Tibial artery (tissue), 4 donors: ENCODE results near the gene P2RY6.
A peak's percentile ranks its signal among the peaks of the same experiment; 100 is the strongest.

Source experiments
- DNase-seq, 2 donors: peaks; one replicate each; pipeline ENCODE4 v3.0.0-alpha.2; 2019
- H3K27ac ChIP-seq, 2 donors: fragments of 200-600 bp; sonication (generic) in 1 of 2; 1 replicate in 1 of 2; 2 replicates in 1 of 2; pipeline ENCODE4 v1.5.1; 2018 to 2019; ENCODE audit warnings: mild to moderate bottlenecking in 1 of 2
- H3K27me3 ChIP-seq, 2 donors: fragments of 200-600 bp; sonication (generic) in 1 of 2; one replicate each; pipeline versions ENCODE4 v1.5.1 to v1.6.0; 2016 to 2019
- H3K36me3 ChIP-seq, 3 donors: fragments of 200-600 bp; sonication (generic) in 2 of 3; one replicate each; pipeline ENCODE4 v1.5.1; 2016 to 2019; ENCODE audit warnings: mild to moderate bottlenecking in 2 of 3
- H3K4me1 ChIP-seq, 4 donors: fragments of 200-600 bp; sonication (generic) in 2 of 4; 1 replicate in 3 of 4; 2 replicates in 1 of 4; pipeline ENCODE4 v1.5.1; 2016 to 2019
- H3K4me3 ChIP-seq, 2 donors: fragments of 200-600 bp; sonication (generic) in 1 of 2; 1 replicate in 1 of 2; 2 replicates in 1 of 2; pipeline ENCODE4 v1.5.1; 2018 to 2019; ENCODE audit warnings: mild to moderate bottlenecking in 2 of 2
- H3K9me3 ChIP-seq, 3 donors: fragments of 200-600 bp; sonication (generic) in 1 of 3; one replicate each; pipeline ENCODE4 v1.5.1; 2016 to 2019
- CTCF ChIP-seq, 2 experiments: fragments of 200-600 bp in 1 of 2; fragments of 450-650 bp in 1 of 2; IDR thresholded peaks; one replicate each; pipeline ENCODE4 v1.5.1; 2017 to 2019; ENCODE audit warnings: antibody characterized with exemption in 2 of 2, mild to moderate bottlenecking in 1 of 2, moderate library complexity in 1 of 2
- intact Hi-C: fragments of 100-400 bp; cut with DNase I; formaldehyde crosslinking; loops from one replicate; pipeline ENCODE4 v1.15.0; 2023; ENCODE audit warnings: low total_unique reads

P2RY6 gene

DNA sequence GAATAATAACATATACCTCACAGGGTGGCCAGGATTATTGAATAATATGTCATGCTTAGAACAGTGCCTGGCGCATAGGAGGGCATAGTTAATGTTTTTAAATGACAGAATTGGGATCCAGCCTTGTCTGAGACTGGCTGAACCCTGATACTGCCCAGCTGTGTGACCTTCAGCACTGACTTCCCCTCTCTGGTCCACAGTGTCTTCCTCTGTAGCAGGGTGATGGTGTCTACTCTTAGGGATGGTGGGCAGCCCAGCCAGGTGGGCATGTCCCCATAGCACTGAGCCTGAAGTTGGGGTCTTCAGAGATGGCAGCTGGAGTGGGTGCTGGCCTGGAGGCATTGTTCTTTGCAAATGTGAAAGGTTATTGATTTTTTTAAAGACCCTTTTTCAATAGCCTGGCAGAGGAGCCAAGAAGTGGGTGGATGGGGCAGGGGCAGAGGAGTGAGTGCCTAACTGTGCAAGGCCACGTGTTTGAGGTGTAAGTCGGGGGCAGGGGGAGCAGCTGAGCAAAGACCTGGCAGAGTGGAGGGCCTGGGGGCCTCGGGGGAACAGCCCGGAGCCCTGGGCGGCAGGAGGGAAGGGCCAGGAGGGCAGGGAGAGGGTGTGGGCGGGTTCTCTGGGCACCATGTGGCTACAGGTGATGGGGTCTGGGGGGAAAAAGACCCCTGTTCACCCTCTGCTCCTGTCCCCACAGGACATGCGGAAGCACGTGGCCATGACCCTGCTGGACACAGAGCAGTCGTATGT is 74.2 kb downstream of the P2RY6 start:
- intact Hi-C loops, result no loop called here
- Histone ChIP-seq H3K27me3 (no peaks in the 10 kb centered on the region), H3K36me3 (peaks cover 5 to 33% (median 20%) of the 10 kb centered on the region in 3 donors), H3K9me3 (no peaks in the 10 kb centered on the region), H3K27ac (peak overlapping the region; percentile 72 to 78), H3K4me1 (peaks cover 0 to 88% (median 64%) of the 10 kb centered on the region in 4 donors), H3K4me3 (no peak overlapping the region)
- TF ChIP-seq CTCF (IDR thresholded peaks at IDR 0.05), result no peak
- DNase-seq, result no peak

DNA sequence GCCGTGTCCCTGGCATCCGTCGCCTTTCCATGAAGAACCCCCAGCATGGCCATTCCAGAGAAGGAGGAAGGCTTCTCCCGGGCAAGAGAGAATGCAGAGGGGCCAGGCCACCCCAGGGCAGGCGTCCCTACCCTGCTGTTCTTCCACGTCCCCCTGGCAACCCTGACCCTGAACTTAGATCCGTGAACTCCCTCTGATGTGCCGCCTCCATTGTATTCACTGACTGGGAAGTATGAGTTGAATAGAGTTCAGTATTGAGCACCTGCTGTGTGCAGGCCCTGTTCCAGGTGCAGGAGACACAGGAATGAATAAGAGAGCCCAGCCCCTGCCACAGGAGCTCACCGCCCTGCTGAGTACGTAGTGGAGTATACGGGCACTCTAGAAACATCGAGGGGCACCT is 74.9 kb downstream of the P2RY6 start:
- peaks cover 5 to 33% (median 20%) of the 10 kb centered on the region in 3 donors for H3K36me3 ChIP-seq
- no peaks in the 10 kb centered on the region for H3K27me3 ChIP-seq
- H3K9me3 ChIP-seq, result no peaks in the 10 kb centered on the region
- H3K4me1 ChIP-seq, result peaks cover 0 to 85% (median 60%) of the 10 kb centered on the region in 4 donors
- intact Hi-C loops, result no loop called here
- H3K4me3 ChIP-seq, result no peak overlapping the region
- no peak for TF ChIP-seq CTCF (IDR thresholded peaks at IDR 0.05)
- no peak for DNase-seq
- peak overlapping the region; percentile 72 to 78 for H3K27ac ChIP-seq
